Left cardiac atrium (tissue), 4 donors: ENCODE measurements around the gene TAMALIN. TPM values are rescaled to one million over a fixed set of nuclear protein-coding genes. Genes with fewer than 3 reads are reported as not detected.

Experiments
- ATAC-seq, 2 donors: fragments of 200-7000 bp; cut with Tn5 transposase; one replicate each; pipeline ENCODE4 v1.9.1; 2020; ENCODE audit warnings: mild to moderate bottlenecking in 2 of 2, moderate library complexity in 2 of 2
- DNase-seq: peaks from one replicate; pipeline ENCODE4 v3.0.0-alpha.2; 2020
- intact Hi-C, 2 donors: fragments of 100-400 bp; cut with DNase I; formaldehyde crosslinking; loops; one replicate each; pipeline versions ENCODE4 v1.14.1 to v1.15.1; 2022 to 2023
- total RNA-seq, 2 donors: library from RNA; stranded (reverse); fragmentation: NEBNext Ultra II Directional; extraction: Animal tissue kit (Norgen Biotek cat#: 25700); gene quantifications; one replicate each; pipeline ENCODE4 v1.2.1, GENCODE V29; 2021
- donor health status: DM: no; HTN: yes; CAD: no.
- donor health status: DM: no; HTN: yes; CAD: no; lungs with severe emphysema.
- donor health status: DM: yes; HTN: yes; CAD: no.
- donor health status: Dilated cardiomyopathy.

Gene TAMALIN
- total RNA-seq, 2 donors from 2014 or later = 25.3 to 44.0 TPM

GRCh38 chr12:52059582-52060497 is 53.1 kb downstream of the TAMALIN start:
- intact Hi-C loops = no loop called here
- ATAC-seq (peak; percentile 1 to 13), DNase-seq (peak; percentile 66)

DNA sequence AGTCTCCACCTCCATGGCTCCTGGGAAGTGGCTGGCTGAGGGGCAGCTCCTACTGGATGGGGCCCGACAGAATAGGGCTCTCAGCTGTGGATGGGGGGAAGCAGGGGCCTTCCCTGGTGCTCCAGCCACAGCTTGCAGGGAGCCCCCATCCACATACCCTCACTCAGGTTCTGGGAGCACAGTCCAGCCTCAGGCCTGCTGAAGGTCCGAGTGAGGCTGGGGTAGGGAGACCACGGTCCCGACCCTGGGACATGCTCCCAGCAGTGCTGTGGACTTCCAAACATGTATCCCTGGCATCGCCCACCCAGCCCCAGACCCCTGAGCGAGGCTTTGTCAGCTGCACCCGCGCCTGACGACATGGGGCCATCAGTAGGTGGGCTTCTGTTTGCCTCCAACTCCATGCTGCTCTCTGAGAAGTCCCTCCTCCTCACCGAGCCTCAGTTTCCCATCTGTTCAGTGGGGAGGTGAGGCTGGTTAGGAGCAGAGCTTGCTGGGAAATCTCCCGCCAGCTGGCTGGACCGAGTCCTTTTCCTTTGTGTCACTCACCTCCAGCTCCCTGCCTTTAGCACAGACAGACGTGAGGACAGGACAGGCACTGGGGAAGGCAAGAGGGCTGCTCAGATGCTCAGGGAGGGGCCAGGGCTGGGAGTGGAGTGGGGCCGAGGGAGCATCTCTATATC is 53.9 kb downstream of the TAMALIN start:
- peak; percentile 72 for DNase-seq
- intact Hi-C loops = no loop called here

GRCh38 chr12:52061470-52062166 is 54.9 kb downstream of the TAMALIN start:
- intact Hi-C loops = no loop called here
- DNase-seq = peak; percentile 62

More for the DNA sequence above, 53.9 kb downstream of the TAMALIN start:
- peak in 1 of 2 donors; percentile 3 for ATAC-seq

DNA sequence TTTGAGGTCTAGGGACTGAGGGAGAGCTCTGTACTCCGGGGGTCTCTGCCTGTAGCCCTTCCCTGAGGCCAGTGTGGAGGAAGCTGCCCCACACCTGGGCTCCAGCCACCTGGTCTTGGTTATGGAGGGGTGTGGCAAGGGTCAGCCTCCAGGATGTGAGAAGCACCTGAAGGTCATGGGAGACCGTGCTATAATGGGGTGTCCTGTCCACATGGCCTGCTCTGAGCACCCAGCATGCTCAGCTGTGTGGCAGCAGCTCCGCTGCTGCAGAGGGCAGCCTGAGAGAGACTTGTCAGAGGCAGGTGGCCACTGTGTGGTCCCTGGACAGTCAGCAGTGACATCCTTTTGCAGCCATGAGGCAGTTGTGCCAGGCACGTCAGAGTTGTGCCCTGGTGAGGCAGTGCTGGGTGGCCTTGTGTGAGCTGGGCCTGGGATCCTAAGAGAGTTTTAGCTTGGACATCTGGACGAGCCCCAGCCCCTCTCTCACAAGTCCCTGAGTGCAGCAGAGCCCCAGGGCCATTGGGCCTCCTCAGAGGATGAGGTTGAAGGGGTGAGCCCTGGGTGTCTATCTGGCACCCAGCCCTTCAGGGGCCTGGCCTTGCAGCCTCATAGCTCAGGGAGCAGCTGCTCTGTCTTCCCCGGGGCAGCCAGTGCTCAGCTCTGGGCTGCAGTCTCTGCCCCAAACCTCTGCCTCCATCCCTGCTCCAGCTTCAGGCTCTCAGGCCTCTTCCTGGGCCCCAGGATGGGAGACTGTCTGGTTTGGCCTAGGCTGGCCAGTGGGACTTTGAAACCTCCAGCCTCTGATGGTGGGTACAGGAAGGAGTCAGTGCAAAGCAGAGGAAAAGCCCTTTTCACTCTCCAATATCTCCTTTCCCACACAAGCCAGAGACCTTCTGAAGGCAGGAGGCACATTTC is 55.7 kb downstream of the TAMALIN start:
- DNase-seq = peak; percentile 36

More at GRCh38 chr12:52061470-52062166, 54.9 kb downstream of the TAMALIN start:
- ATAC-seq = no peak

DNA sequence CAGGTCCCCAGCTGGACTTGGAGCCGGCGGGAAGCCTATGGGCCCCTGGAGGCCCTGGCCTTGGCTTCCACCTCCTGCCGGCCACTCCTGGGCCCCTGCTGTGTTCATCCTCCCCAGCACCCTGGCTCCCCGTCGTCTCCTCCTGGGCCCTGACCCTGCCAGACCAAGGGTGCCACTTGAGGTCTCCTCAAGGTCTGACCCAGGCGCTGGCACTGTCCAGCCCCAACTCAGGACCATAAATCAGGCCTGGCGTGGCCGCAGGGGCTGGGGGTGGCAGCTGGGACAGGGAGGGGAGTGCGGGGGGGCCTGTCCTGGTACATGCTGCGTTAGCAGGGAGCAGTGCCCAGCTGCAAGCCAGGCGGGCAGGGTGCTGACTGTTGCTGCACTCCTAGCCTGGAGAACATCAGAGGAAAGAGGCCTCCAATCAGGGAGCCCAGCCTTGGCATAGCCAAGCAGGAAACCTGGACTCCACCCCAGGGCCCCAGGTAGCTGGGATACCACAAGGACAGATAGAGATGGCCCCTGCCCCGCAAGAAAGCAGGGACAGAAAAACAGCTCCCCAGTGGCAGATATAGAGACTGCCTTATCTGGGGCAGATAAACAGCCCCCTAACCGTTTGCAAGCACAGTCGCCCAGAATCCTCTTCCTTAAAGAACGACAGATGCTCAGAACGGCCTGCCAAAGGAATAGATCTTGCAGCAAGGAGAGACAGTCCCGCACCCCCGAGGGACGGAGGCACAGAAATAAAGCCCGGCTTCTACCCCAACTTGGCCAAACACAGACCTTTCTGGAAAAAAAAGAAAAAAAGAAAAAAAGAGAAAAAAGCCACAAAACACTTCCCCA is 56.6 kb downstream of the TAMALIN start:
- intact Hi-C loops = no loop called here
- ATAC-seq = peak; percentile 1 to 18
- DNase-seq = peak; percentile 55

More for the DNA sequence above, 55.7 kb downstream of the TAMALIN start:
- intact Hi-C loops = no loop called here
- ATAC-seq = peak in 1 of 2 donors; percentile 4

DNA sequence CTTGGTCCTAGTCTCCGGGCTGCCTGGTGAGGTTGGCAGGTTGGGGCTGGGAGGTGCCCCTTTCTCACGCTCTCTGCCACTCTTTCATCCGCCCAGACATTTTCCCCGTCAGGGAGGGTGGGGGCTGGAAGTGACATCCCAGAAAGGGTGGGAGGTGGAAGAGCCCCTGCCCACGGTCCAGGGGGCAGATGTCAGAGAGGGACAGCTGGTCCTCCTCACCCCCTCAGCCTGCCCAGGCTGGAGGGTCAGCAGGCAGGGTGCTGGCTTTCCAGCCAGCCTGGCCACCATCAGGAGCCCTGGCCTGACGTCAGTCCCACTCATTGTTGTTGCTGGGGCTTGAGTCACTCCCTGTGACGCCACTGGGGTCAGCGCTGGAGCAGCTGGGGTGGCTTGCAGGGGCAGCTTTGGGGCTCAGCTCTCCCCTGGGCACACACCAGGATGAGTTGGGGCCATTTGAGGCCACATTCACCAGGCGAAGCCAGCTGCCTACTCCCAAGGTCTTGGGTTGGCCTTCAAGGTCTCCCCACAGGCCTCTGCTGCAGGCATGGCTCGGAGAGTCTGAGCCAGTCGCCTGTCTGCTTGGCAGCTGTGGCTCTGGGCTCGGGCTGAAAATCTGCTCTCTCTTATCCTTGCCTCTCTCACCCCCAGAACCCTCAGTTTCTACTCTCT is 57.4 kb downstream of the TAMALIN start:
- intact Hi-C loops = no loop called here
- peak; percentile 91 for DNase-seq
- ATAC-seq = peak; percentile 37 to 59

Other genes starting within 250 kb of the TAMALIN start
- under 1 TPM; 0.39 to 0.47 TPM for gene FIGNL2, start 158.2 kb upstream of the TAMALIN start, total RNA-seq
- not detected for gene ANKRD33, start 118.8 kb upstream of the TAMALIN start, total RNA-seq
- 10 to 100 TPM; 44.0 to 65.2 TPM for gene ACVRL1, start 99.4 kb upstream of the TAMALIN start, total RNA-seq
- gene ACVR1B, start 55.2 kb upstream of the TAMALIN start, total RNA-seq = 10 to 100 TPM; 13.0 to 19.3 TPM
- 100 to 1,000 TPM in 1 of 2 donors, 10 to 100 TPM in 1; 85.6 to 172 TPM for gene NR4A1, start 44.5 kb downstream of the TAMALIN start, total RNA-seq
- gene ATG101, start 63.0 kb downstream of the TAMALIN start, total RNA-seq = 10 to 100 TPM; 25.2 to 28.7 TPM
- under 1 TPM in 1 of 2 donors, not detected in 1; 0.27 TPM for gene SMIM41, start 72.8 kb downstream of the TAMALIN start, total RNA-seq
- gene KRT80, start 185.1 kb downstream of the TAMALIN start, total RNA-seq = under 1 TPM in 1 of 2 donors, not detected in 1; 0.44 TPM
- gene KRT7, start 226.3 kb downstream of the TAMALIN start, total RNA-seq = 10 to 100 TPM in 1 of 2 donors, 1 to 10 TPM in 1; 1.0 to 34.3 TPM